Stimulated activated CD4-positive, alpha-beta T cell treated with anti-CD3 and anti-CD28 coated beads, Interleukin-1b, Interleukin-23, amount 100 ng/mL, for 48 hours (primary cell): ENCODE data around the gene ZNF428.
"Not testable (repeated sequence)": the region's sequence is repeated elsewhere in the genome, so short reads cannot be mapped to it uniquely, and the experiment has no call there.

Source experiments
- DNase-seq: peaks from one replicate; pipeline ENCODE4 v3.0.0-alpha.2; 2020

Gene ZNF428, protein sequence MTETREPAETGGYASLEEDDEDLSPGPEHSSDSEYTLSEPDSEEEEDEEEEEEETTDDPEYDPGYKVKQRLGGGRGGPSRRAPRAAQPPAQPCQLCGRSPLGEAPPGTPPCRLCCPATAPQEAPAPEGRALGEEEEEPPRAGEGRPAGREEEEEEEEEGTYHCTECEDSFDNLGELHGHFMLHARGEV

DNA sequence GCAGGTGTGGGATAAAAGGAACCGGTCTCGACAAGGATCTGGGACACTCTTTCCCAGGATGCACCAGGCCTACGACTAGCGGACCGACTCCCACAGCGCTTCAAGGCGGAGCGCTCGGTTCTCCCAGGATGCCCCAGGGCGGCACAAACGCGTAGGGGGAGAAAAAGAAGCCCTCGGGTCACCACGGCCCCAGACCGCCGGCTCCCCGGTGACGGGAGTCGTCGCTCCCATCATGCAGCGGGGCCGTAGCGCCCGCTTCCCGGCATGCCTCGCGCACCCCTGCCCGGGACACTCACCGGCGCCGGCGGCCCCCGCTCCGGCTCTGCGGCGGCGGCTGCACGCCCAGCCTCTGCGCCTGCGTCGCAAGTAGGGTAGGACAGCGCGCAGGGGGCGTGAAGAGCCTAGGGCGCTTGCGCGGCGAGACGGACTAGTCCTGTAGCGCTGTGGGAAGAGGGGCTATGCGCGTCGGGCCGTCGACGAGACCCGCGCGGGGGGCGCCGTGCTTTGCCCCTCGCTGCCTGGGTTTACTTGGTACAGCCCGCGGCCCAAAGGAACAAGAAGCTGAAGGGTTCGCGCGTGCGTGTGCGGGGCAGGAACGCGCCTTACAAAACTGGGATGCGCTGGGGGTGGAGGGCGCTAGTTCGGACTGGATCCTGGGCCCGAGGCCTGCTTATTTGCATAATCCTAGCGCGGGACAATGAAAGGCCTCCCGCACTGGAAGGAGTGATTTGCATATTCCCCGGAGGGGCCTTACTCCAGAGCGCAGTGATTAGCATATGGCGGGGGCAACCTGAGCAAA is at the start of gene ZNF428:
Gene ZNF428 (minus strand): TSS at position 368 of the 799 bp plus-strand sequence. CDS start 5,325 bp downstream, outside the sequence.
- DNase-seq: peak; percentile 90

GRCh38 chr19:43668406-43669109 is 49.1 kb upstream of the ZNF428 start:
- DNase-seq: peak; percentile 98

DNA sequence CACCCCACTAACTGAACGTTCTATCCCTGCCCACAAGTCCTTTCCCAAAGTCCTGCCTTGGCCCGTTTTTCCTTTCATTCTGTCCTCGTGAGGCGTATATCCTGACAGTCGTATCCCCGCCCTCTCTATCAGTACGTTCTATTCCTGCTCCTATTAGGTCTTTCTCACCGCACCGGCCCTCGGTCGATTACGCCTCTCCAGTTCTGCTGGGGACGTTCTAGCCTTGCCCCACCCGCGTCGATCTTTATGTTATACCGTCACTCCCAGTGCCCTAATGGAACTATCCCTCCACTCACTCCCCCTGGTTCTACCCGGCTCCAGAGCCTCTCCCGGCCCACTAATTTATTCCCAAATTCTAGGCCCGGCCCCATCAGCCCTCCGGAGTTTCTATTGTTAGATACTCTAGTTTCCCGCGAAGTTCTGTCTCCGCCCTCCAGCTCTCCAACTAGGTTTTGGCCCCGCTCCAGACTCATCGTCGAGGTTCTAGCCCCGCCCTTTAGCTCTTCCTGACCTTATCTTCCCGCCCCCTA is 48.5 kb upstream of the ZNF428 start:
- DNase-seq: no peak

DNA sequence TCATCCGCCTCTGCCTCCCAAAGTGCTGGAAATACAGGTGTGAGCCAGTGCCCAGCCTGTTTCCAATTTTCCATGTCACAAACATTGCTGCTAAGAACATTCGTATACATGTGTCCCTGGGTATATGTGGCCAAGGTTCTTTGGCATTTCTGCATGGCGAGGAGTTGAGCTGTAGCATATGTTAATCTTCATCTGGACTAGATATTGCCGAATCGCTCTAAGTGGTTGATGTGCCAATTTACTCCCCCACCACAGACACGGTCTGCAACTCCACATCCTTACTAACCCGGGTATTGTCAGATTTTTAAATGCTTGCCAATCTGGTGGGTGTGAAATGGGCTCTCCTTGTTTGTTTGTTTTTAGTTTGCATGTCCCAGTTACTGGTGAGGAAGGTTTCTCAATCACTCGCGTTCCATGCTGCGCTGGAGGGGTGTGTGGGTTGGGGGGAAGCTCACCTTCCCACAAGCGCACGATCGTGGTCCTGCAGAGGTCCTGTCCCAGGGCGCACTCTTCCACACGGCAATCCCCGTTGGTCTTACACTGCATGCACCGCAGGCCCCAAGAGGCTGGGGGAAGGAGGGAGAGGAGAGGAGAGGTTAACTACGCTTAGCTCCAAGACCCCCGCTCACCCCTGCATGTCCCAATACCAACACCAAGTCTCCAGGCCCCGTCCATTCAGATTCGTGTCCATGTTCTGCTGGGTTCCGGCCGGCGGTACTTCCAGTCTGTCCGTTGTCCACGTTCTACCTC is 47.9 kb upstream of the ZNF428 start:
- no peak for DNase-seq

DNA sequence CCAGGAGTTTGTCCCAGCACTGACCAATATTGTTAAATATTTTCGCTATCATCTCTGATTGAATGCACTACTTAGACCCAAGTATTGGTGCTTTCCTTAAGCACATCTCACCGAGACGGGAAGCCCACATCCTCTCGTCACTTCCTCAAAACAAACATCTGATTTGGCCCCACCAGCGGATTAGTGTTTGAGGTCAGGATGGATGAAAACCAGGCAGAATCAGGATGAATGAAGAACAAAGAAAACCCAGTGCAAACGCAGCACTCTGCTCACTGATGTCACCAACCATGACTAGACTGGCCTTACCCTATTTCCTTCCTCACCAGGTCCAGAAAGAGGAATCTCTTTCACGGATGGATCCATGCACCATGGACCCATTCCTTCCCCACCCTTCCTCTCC is 44.6 kb upstream of the ZNF428 start:
- no peak for DNase-seq

- no peak for DNase-seq
Measured at GRCh38 chr19:43662487-43662886, 43.1 kb upstream of the ZNF428 start.

DNA sequence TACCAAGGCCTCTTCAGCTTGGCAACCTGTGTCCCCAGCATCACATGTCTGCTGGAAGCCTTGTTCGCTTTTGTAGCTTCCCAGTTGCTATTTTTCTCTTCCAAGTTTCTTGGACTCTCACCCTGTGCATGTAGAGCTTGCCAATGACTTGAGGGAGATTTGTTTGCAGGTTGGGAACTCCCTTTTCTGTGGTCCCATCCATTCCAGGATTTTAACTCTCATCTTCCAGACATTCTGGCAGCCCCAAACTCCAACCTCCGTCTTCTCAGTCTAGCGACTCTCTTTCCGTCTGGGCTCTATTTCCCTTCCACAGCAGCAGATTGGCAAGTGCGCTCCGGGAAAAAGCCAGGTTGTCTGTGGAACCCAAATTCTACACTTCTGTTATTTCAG is 41.5 kb upstream of the ZNF428 start:
- DNase-seq: no peak

DNA sequence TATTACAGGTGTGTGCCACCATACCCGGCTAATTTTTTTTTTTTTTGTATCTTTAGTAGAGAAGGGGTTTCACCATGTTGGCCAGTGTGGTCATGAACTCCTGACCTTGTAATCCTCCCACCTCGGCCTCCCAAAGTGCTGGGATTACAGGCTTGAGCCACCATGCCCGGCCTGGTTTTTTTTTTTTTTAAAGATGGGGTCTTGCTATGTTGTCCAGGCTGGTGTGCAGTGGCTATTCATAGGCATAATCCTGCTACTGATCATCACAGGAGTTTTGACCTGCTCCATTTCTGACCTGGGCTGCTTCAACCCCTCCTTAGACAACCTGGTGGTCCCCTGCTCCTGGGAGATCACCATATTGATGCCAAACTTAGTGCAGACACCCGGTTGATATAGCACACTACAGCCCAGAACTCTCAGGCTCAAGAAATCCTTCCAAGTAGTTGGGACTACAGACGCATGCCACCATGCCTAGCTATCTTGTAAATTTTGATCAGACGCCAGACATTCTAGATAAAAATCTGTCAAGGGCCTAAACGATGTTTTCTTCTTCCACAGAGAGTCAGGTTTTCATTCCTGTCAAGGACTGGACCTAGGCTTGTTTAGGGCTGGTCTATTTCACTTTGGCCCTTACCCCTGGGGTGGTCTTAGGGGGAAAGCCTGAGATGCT is 41.0 kb upstream of the ZNF428 start:
- DNase-seq: no peak

- DNase-seq: no peak
Measured at GRCh38 chr19:43658494-43658893, 39.1 kb upstream of the ZNF428 start.

DNA sequence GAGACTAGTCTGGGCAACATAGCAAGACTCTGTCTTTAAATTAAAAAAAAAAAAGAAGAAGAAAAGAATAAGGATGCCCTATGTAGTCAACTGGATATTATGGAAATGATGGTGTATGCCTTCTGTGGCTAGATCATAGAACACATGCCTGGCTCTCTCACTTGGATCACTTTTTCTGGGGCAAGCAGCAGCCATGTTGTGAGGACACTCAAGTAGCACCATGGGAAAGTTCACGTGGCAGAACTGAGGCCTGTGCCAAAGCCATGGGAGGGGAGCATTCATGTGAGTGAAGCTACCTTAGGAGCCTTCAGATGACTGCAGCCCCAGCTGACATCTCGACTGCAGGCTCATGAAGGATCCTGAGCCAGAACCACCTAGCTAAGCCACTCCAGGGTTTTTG is 38.6 kb upstream of the ZNF428 start:
- DNase-seq: no peak

- DNase-seq: no peak
Measured at GRCh38 chr19:43656436-43656835, 37.0 kb upstream of the ZNF428 start.

DNA sequence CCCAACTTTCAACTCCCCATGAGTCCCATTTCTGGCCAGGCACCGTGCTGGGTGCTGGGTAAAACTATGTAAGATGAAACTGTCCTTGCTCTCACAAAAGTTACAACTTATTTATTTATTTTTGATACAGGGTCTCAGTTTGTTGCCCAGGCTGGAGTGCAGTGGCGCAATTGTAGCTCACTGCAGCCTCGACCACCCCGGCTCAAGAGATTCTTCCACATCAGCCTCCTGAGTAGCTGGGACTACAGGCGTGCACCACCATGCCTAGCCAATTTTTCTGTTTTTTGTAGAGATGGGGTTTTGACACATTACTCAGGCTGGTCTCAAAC is 33.1 kb upstream of the ZNF428 start:
- DNase-seq: no peak

DNA sequence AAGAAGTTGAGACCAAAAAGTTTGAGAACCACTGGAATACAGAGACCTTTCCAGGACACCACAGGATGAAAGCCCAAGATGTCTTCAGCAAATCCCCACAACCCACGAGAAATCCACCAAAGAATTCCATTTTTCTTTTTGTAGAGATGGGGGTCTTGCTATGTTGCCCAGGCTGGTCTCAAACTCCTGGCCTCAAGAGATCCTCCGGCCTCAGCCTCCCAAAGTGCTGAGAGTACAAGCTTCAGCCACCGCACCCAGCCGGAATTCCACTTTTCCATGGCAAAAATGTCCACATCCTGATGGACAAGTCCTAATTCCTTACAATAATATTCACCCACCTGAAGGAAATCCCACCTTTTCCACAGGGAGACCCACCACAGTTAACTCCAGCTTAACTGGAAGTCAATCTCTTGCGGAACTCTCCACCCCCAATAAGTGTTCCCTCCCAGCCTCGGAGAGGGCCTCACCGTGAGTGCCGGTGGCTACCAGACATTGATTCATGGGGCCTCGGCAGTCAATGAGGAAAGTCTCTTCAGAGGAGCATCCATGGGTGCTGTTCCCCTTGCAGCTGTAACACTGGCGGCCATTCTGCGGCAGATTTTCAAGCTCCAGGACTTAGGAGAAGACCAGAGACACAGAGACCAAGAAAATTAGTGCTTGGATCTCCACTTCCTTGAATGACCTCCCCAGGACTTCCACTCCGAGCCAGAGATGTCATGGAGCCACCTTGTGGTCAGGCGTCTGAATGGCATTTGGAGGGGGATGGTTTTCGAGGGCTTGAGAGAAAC is 32.5 kb upstream of the ZNF428 start:
- peak; percentile 45 for DNase-seq

DNA sequence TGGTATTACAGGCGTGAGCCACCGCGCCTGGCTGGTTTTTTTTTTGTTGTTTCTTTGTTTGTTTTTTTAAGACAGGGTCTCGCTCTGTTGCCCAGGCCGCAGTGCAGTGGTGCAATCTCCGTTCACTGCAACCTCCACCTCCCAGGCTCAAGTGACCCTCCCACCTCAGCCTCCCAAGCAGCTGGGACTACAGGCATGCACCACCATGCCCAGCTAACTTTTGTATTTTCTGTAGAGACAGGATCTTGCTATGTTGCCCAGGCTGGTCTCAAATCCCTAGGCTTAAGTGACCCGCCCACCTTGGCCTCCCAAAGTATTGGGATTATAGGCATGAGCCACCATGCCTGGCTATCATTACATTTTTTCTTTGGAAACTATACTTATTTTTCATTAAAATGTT is 30.8 kb upstream of the ZNF428 start:
- DNase-seq: not testable (repeated sequence)

- no peak for DNase-seq
Measured at GRCh38 chr19:43649514-43649913, 30.1 kb upstream of the ZNF428 start.

- DNase-seq: no peak
Measured at GRCh38 chr19:43648633-43649032, 29.2 kb upstream of the ZNF428 start.

- DNase-seq: no peak
Measured at GRCh38 chr19:43644181-43644580, 24.8 kb upstream of the ZNF428 start.

GRCh38 chr19:43643326-43643725 is 23.9 kb upstream of the ZNF428 start:
- DNase-seq: no peak

GRCh38 chr19:43642531-43642930 is 23.1 kb upstream of the ZNF428 start:
- DNase-seq: no peak

- DNase-seq: no peak
Measured at GRCh38 chr19:43641333-43641732, 21.9 kb upstream of the ZNF428 start.

- DNase-seq: no peak
Measured at GRCh38 chr19:43640424-43640757, 21.0 kb upstream of the ZNF428 start.
